Uterus (tissue), 2 donors: ENCODE results near the gene SLC16A9.

Source experiments
- CTCF ChIP-seq, 4 experiments: fragments of 200-600 bp in 2 of 4; fragments of 450-650 bp in 2 of 4; sonication (generic) in 2 of 4; IDR thresholded peaks; one replicate each; pipeline ENCODE4 v1.5.1; 2016 to 2019; ENCODE audit warnings: antibody characterized with exemption in 4 of 4, mild to moderate bottlenecking in 2 of 4, moderate library complexity in 1 of 4
- POLR2A ChIP-seq, 2 donors: fragments of 450-650 bp; IDR thresholded peaks; one replicate each; pipeline ENCODE4 v1.6.1; 2016; ENCODE audit warnings: antibody characterized with exemption in 2 of 2, mild to moderate bottlenecking in 1 of 2, moderate library complexity in 1 of 2

GRCh38 chr10:59657724-59658123 is 51.9 kb downstream of the SLC16A9 start:
- TF ChIP-seq CTCF (IDR thresholded peaks at IDR 0.05) (no peak), POLR2A (IDR thresholded peaks at IDR 0.05) (no peak)
